Neural cell (in vitro differentiated cells): ENCODE data around the gene PGBD5. TPM values are rescaled to one million over a fixed set of nuclear protein-coding genes. Genes with fewer than 3 reads are reported as not detected.

Experiments used
- H2AFZ ChIP-seq: fragments of 200-600, 300-800 bp; sonication (generic), shearing (Covaris generic); 2 replicates; pipeline ENCODE4 v1.6.0; 2014; ENCODE audit warnings: low read depth, mild to moderate bottlenecking, antibody characterized with exemption, low read length, moderate library complexity
- H3F3A ChIP-seq: fragments of 200-600 bp; shearing (Covaris generic); 2 replicates; pipeline ENCODE4 v1.6.1; 2016; ENCODE audit warnings: mild to moderate bottlenecking, moderate library complexity, mixed read lengths, antibody characterized with exemption, low read length; ENCODE audit not compliant: insufficient read depth, poor library complexity, severe bottlenecking
- H3K27ac ChIP-seq: fragments of 200-600, 300-800 bp; sonication (generic), shearing (Covaris generic); 2 replicates; pipeline ENCODE4 v1.5.1; 2014; ENCODE audit warnings: mild to moderate bottlenecking, low read length, moderate library complexity
- H3K27me3 ChIP-seq: fragments of 300-800, 200-600 bp; sonication (generic), shearing (Covaris generic); 2 replicates; pipeline ENCODE4 v1.6.0; 2014; ENCODE audit warnings: mild to moderate bottlenecking, low read depth, low read length, moderate library complexity; ENCODE audit not compliant: insufficient read depth
- H3K36me3 ChIP-seq: fragments of 300-800, 200-600 bp; sonication (generic), shearing (Covaris generic); 2 replicates; pipeline ENCODE4 v1.5.1; 2014; ENCODE audit warnings: mild to moderate bottlenecking, antibody characterized with exemption, low read length, moderate library complexity; ENCODE audit not compliant: insufficient read depth
- H3K4me2 ChIP-seq: fragments of 300-800, 200-600 bp; sonication (generic), shearing (Covaris generic); 2 replicates; pipeline ENCODE4 v1.6.0; 2014; ENCODE audit warnings: mild to moderate bottlenecking, low read length
- H3K4me3 ChIP-seq: fragments of 300-800, 200-600 bp; sonication (generic), shearing (Covaris generic); 2 replicates; pipeline ENCODE4 v1.5.1; 2014; ENCODE audit warnings: mild to moderate bottlenecking, low read length, moderate library complexity
- H3K79me2 ChIP-seq: fragments of 200-600 bp; shearing (Covaris generic); replicated peaks from 2 replicates; pipeline ENCODE4 v1.6.0; 2014; ENCODE audit warnings: mild to moderate bottlenecking, low read length, moderate library complexity; ENCODE audit not compliant: insufficient read depth
- H3K9ac ChIP-seq: fragments of 300-800, 200-600 bp; sonication (generic), shearing (Covaris generic); 2 replicates; pipeline ENCODE4 v1.6.1; 2016; ENCODE audit warnings: mild to moderate bottlenecking, low read length, mixed read lengths
- H3K9me2 ChIP-seq: fragments of 200-600 bp; shearing (Covaris generic); 2 replicates; pipeline ENCODE4 v1.6.1; 2016; ENCODE audit warnings: mild to moderate bottlenecking, low read length, mixed read lengths; ENCODE audit not compliant: insufficient read depth
- H3K9me3 ChIP-seq: fragments of 200-600, 300-800 bp; sonication (generic), shearing (Covaris generic); 2 replicates; pipeline ENCODE4 v1.6.1; 2016; ENCODE audit warnings: mild to moderate bottlenecking, mixed run types, low read length, moderate library complexity, mixed read lengths
- H4K20me1 ChIP-seq: fragments of 200-600 bp; shearing (Covaris generic); 2 replicates; pipeline ENCODE4 v1.6.1; 2016; ENCODE audit warnings: mild to moderate bottlenecking, mixed run types; ENCODE audit not compliant: insufficient read depth
- EP300 ChIP-seq: fragments of 450-650 bp; conservative IDR thresholded peaks from 2 replicates; pipeline ENCODE4 v1.6.1; 2014; ENCODE audit warnings: antibody characterized with exemption, mild to moderate bottlenecking, moderate library complexity; ENCODE audit not compliant: poor library complexity, severe bottlenecking
- EZH2 ChIP-seq: fragments of 200-600, 300-800 bp; shearing (Covaris generic), sonication (generic); IDR thresholded peaks from 2 replicates; pipeline ENCODE4 v1.6.1; 2014; ENCODE audit warnings: antibody characterized with exemption, low read length, borderline replicate concordance, mild to moderate bottlenecking; ENCODE audit not compliant: insufficient read depth, poor library complexity, severe bottlenecking
- MXI1 ChIP-seq: fragments of 450-650 bp; conservative IDR thresholded peaks from 2 replicates; pipeline ENCODE4 v1.6.1; 2014; ENCODE audit warnings: antibody characterized with exemption, mild to moderate bottlenecking; ENCODE audit not compliant: poor library complexity, severe bottlenecking
- POLR2AphosphoS5 ChIP-seq: IDR thresholded peaks from 2 replicates; pipeline ENCODE4 v1.6.1; 2012
- RAD21 ChIP-seq: fragments of 450-650 bp; conservative IDR thresholded peaks from 2 replicates; pipeline ENCODE4 v1.6.1; 2014; ENCODE audit warnings: antibody characterized with exemption, mild to moderate bottlenecking, moderate library complexity
- SMC3 ChIP-seq: fragments of 450-650 bp; conservative IDR thresholded peaks from 2 replicates; pipeline ENCODE4 v1.6.1; 2014; ENCODE audit warnings: antibody characterized with exemption, mild to moderate bottlenecking, moderate library complexity; ENCODE audit not compliant: poor library complexity
- TAF1 ChIP-seq: IDR thresholded peaks from 2 replicates; pipeline ENCODE4 v1.6.1; 2012; ENCODE audit warnings: low read depth
- polyA plus RNA-seq: library from polyadenylated mRNA; depleted of rRNA; stranded (reverse); fragments of >200 nt; gene quantifications from 2 replicates; pipeline ENCODE4 v1.2.3, GENCODE V29; 2014
- TF ChIP-seq, protein P1 (sequence below): IDR thresholded peaks from 2 replicates; pipeline ENCODE4 v1.6.1; 2012; ENCODE audit warnings: borderline replicate concordance
- TF ChIP-seq, protein P2 (sequence below): fragments of 450-650 bp; IDR thresholded peaks from 2 replicates; pipeline ENCODE4 v1.5.1; 2014; ENCODE audit warnings: antibody characterized with exemption, mild to moderate bottlenecking, moderate library complexity; ENCODE audit not compliant: poor library complexity, severe bottlenecking

Gene PGBD5
- polyA plus RNA-seq, 1 donor from 2014 or later = 16.3 TPM

DNA sequence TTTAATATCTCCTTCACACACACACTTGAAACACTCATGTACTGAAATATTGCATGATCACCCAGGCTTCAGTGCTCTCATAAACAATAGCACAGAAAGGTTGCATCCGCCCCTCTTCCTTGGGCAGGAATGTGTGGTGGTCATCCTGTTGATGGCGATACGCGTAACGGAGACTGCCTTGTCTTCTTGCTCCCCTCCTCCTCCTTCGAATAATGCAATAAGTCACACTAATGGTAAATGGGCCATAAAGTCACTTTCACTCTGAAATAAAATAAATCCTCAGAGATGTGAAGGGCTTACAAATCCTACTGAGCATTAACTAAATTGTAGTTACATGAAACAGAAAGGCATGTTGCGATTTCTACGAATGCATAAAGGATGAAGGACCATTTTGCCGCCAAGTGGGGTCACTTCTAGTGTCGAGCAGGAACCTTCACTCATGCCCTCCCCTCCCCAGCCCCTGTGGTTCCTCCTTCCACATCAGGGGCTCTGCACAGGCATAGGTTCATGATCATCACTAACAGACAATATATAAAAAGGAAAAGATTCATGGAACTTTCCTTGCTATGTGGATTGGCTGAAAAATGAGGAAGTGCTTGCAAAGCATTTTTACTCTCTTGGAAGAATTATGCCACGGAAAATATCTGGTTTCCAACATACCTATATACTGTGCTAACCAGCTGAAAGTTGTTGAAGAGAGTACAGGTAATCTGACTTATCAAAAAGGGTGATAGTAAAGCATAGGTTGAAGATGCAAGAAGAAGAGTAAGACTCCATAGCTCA is 1.2 kb upstream of the PGBD5 start (continued):
- TF ChIP-seq EP300 = no peak

DNA sequence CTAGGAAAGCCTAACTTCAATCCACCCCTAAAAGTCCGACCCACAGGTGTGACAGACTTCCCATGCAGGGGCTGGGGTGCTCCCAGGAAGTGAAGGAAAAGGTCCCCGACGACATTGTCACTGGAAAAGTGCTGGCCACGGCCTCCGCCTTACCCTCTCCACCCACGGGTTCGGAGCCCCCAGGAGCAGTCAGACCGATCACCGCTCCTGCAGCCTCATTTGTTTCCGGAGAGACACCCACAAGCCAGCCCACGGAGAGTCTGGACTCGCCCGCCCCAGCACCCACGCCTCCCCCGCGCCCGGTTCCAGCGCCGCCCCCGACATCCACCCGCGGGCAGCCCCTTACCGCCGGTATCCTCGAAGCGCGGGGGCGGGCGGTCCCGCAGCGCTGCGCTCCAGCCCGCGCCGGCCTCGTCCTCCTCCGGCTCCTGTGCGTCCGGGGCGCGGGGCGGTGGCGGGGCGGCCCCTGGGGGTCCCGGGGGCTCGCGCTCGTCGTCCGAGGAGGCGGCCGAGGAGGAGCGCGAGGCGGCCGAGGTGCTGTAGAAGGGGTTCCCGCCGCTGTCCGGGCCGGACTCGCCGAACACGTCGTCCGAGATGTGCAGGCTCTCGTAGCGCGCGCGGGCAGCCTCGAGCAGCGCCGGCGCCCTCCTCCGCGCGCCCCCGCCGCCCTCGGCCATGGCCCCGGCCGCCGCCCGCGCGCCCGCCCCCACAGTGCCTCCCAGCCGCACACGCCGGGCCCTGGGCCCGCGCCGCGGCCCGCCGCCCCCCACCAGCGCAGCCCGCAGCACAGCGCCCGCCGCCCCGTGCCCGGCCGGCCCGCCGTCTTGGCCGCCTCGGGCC is 660 bp downstream of the PGBD5 start:
- H4K20me1 ChIP-seq = peaks cover 14% of the 10 kb centered on the region
- peak overlapping the region; percentile 90 for H3K4me3 ChIP-seq
- peak overlapping the region; percentile 100 for H3K4me2 ChIP-seq
- no peak overlapping the region for H3K27ac ChIP-seq
- H3K9ac ChIP-seq = peak overlapping the region; percentile 69
- no peak for TF ChIP-seq MXI1
- TF ChIP-seq POLR2AphosphoS5 = peak; percentile 14
- no peaks in the 10 kb centered on the region for H3K9me3 ChIP-seq
- no peaks in the 10 kb centered on the region for H3K27me3 ChIP-seq
- H2AFZ ChIP-seq = no peak overlapping the region
- no peaks in the 10 kb centered on the region for H3K36me3 ChIP-seq
- no peaks in the 10 kb centered on the region for H3K9me2 ChIP-seq
- peaks cover 39% of the 10 kb centered on the region for H3K79me2 ChIP-seq
- H3F3A ChIP-seq = no peaks in the 10 kb centered on the region

GRCh38 chr1:230424391-230425251 is 1.5 kb downstream of the PGBD5 start:
- TF ChIP-seq POLR2AphosphoS5 (peak; percentile 7), SMC3 (no peak), MXI1 (peak; percentile 29)
- Histone ChIP-seq H3K27ac (no peak overlapping the region), H3K27me3 (no peaks in the 10 kb centered on the region), H3K4me2 (peak overlapping the region; percentile 100), H3K9me3 (no peaks in the 10 kb centered on the region), H3K79me2 (peaks cover 44% of the 10 kb centered on the region), H3K9ac (peak overlapping the region; percentile 69), H3K4me3 (peak overlapping the region; percentile 90), H3K36me3 (no peaks in the 10 kb centered on the region), H2AFZ (no peak overlapping the region), H3F3A (no peaks in the 10 kb centered on the region), H4K20me1 (peaks cover 14% of the 10 kb centered on the region), H3K9me2 (no peaks in the 10 kb centered on the region)

GRCh38 chr1:230423951-230424350 is 2.2 kb downstream of the PGBD5 start:
- H3F3A ChIP-seq = no peaks in the 10 kb centered on the region
- peak overlapping the region; percentile 90 for H3K4me3 ChIP-seq
- H3K4me2 ChIP-seq = peak overlapping the region; percentile 100
- no peaks in the 10 kb centered on the region for H3K36me3 ChIP-seq
- H3K79me2 ChIP-seq = peaks cover 50% of the 10 kb centered on the region
- H3K27ac ChIP-seq = no peak overlapping the region
- H2AFZ ChIP-seq = no peak overlapping the region
- H3K27me3 ChIP-seq = no peaks in the 10 kb centered on the region
- H3K9me2 ChIP-seq = no peaks in the 10 kb centered on the region
- no peaks in the 10 kb centered on the region for H3K9me3 ChIP-seq
- H3K9ac ChIP-seq = peak overlapping the region; percentile 69
- TF ChIP-seq, protein P1, sequence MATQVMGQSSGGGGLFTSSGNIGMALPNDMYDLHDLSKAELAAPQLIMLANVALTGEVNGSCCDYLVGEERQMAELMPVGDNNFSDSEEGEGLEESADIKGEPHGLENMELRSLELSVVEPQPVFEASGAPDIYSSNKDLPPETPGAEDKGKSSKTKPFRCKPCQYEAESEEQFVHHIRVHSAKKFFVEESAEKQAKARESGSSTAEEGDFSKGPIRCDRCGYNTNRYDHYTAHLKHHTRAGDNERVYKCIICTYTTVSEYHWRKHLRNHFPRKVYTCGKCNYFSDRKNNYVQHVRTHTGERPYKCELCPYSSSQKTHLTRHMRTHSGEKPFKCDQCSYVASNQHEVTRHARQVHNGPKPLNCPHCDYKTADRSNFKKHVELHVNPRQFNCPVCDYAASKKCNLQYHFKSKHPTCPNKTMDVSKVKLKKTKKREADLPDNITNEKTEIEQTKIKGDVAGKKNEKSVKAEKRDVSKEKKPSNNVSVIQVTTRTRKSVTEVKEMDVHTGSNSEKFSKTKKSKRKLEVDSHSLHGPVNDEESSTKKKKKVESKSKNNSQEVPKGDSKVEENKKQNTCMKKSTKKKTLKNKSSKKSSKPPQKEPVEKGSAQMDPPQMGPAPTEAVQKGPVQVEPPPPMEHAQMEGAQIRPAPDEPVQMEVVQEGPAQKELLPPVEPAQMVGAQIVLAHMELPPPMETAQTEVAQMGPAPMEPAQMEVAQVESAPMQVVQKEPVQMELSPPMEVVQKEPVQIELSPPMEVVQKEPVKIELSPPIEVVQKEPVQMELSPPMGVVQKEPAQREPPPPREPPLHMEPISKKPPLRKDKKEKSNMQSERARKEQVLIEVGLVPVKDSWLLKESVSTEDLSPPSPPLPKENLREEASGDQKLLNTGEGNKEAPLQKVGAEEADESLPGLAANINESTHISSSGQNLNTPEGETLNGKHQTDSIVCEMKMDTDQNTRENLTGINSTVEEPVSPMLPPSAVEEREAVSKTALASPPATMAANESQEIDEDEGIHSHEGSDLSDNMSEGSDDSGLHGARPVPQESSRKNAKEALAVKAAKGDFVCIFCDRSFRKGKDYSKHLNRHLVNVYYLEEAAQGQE = no peak
- TF ChIP-seq POLR2AphosphoS5 (no peak), TAF1 (no peak), SMC3 (no peak), EP300 (no peak), RAD21 (no peak), MXI1 (no peak), EZH2 (no peak)
- TF ChIP-seq, protein P2, sequence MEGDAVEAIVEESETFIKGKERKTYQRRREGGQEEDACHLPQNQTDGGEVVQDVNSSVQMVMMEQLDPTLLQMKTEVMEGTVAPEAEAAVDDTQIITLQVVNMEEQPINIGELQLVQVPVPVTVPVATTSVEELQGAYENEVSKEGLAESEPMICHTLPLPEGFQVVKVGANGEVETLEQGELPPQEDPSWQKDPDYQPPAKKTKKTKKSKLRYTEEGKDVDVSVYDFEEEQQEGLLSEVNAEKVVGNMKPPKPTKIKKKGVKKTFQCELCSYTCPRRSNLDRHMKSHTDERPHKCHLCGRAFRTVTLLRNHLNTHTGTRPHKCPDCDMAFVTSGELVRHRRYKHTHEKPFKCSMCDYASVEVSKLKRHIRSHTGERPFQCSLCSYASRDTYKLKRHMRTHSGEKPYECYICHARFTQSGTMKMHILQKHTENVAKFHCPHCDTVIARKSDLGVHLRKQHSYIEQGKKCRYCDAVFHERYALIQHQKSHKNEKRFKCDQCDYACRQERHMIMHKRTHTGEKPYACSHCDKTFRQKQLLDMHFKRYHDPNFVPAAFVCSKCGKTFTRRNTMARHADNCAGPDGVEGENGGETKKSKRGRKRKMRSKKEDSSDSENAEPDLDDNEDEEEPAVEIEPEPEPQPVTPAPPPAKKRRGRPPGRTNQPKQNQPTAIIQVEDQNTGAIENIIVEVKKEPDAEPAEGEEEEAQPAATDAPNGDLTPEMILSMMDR = no peak
- peaks cover 14% of the 10 kb centered on the region for H4K20me1 ChIP-seq
